SK-N-SH (cell line): ENCODE measurements around the gene KANSL2. TPM values are rescaled to one million over a fixed set of nuclear protein-coding genes. Genes with fewer than 3 reads are reported as not detected.

Experiments used
- CTCF ChIA-PET: fragments of 300-600, 350-600 bp; formaldehyde crosslinking; extraction: SDS; loops from one replicate; lab custom pipeline; 2021; lab: Yijun Ruan, JAX
- POLR2A ChIA-PET: fragments of 350-600 bp; sonication (Branson Sonifier 250); formaldehyde crosslinking; extraction: SDS; loops from one replicate; lab custom pipeline; 2020; ENCODE audit warnings: antibody characterized with exemption, inconsistent platforms; lab: Yijun Ruan, JAX
- DNase-seq: peaks from one replicate; pipeline ENCODE4 v3.0.0; 2012
- H2AFZ ChIP-seq: fragments of 200-600 bp; sonication (generic); 2 replicates; pipeline ENCODE4 v1.8.1; 2016; ENCODE audit warnings: antibody characterized with exemption, mild to moderate bottlenecking, low read depth
- H3F3A ChIP-seq: fragments of 200-600 bp; sonication (generic); replicated peaks from 2 replicates; pipeline ENCODE3; 2016; ENCODE audit warnings: antibody characterized with exemption, mild to moderate bottlenecking; ENCODE audit not compliant: insufficient read depth
- H3K27ac ChIP-seq, 2 experiments: fragments of 200-500 bp in 1 of 2; fragments of 200-600 bp in 1 of 2; sonication (Bioruptor generic) in 1 of 2; sonication (generic), shearing (Covaris generic) in 1 of 2; 2 replicates each; pipeline versions ENCODE4 v1.5.1 to v1.6.1; 2014 to 2016; ENCODE audit warnings: low read depth in 2 of 2, inconsistent platforms in 1 of 2, low read length in 1 of 2, mild to moderate bottlenecking in 1 of 2, mixed read lengths in 1 of 2
- H3K27me3 ChIP-seq: fragments of 200-600 bp; sonication (generic), shearing (Covaris generic); 2 replicates; pipeline ENCODE4 v1.6.1; 2016; ENCODE audit warnings: mixed run types; ENCODE audit not compliant: insufficient read depth
- H3K36me3 ChIP-seq, 2 experiments: fragments of 200-500 bp in 1 of 2; fragments of 200-600 bp in 1 of 2; sonication (Bioruptor generic) in 1 of 2; sonication (generic) in 1 of 2; replicated peaks in 1 of 2; 2 replicates each; pipeline versions ENCODE3 to v1.5.1; 2014 to 2016; ENCODE audit warnings: low read length in 1 of 2, mild to moderate bottlenecking in 1 of 2; ENCODE audit not compliant: insufficient read depth in 2 of 2, control insufficient read depth in 1 of 2
- H3K4me1 ChIP-seq, 2 experiments: fragments of 200-500 bp in 1 of 2; fragments of 200-600 bp in 1 of 2; sonication (Bioruptor generic) in 1 of 2; sonication (generic), shearing (Covaris generic) in 1 of 2; 2 replicates each; pipeline versions ENCODE4 v1.5.1 to v1.6.1; 2014 to 2016; ENCODE audit warnings: low read depth in 1 of 2, low read length in 1 of 2, mixed run types in 1 of 2; ENCODE audit not compliant: insufficient read depth in 2 of 2, control insufficient read depth in 1 of 2
- H3K4me2 ChIP-seq: fragments of 200-600 bp; sonication (generic), shearing (Covaris generic); 2 replicates; pipeline ENCODE4 v1.6.1; 2017; ENCODE audit warnings: mixed run types
- H3K4me3 ChIP-seq, 2 experiments: fragments of 200-500 bp in 1 of 2; fragments of 200-600 bp in 1 of 2; sonication (Bioruptor generic) in 1 of 2; sonication (generic), shearing (Covaris generic) in 1 of 2; 2 replicates each; pipeline versions ENCODE4 v1.5.1 to v1.8.1; 2014 to 2016; ENCODE audit warnings: low read depth in 2 of 2, inconsistent platforms in 1 of 2, low read length in 1 of 2, mild to moderate bottlenecking in 1 of 2, mixed read lengths in 1 of 2, moderate library complexity in 1 of 2
- H3K79me2 ChIP-seq: fragments of 200-600 bp; sonication (generic); 2 replicates; pipeline ENCODE4 v1.8.1; 2017; ENCODE audit warnings: mild to moderate bottlenecking; ENCODE audit not compliant: insufficient read depth
- H3K9ac ChIP-seq: fragments of 200-600 bp; sonication (generic); 2 replicates; pipeline ENCODE4 v1.6.1; 2017; ENCODE audit warnings: mixed run types
- H3K9me2 ChIP-seq: fragments of 200-600 bp; sonication (generic); 2 replicates; pipeline ENCODE4 v1.6.1; 2017; ENCODE audit warnings: mixed run types
- H3K9me3 ChIP-seq: fragments of 200-600 bp; sonication (generic); 2 replicates; pipeline ENCODE4 v1.6.1; 2017; ENCODE audit warnings: mixed run types, mild to moderate bottlenecking, moderate library complexity
- H4K20me1 ChIP-seq: fragments of 200-600 bp; sonication (generic); 2 replicates; pipeline ENCODE4 v1.6.1; 2017; ENCODE audit warnings: mild to moderate bottlenecking, mixed run types; ENCODE audit not compliant: insufficient read depth
- CHD2 ChIP-seq: fragments of 150-350 bp; IDR thresholded peaks from 2 replicates; pipeline ENCODE4 v1.6.1; 2018; ENCODE audit warnings: low read length; ENCODE audit not compliant: partially characterized antibody
- EP300 ChIP-seq, 2 experiments: IDR thresholded peaks; 2 replicates each; pipeline versions ENCODE4 v1.4.0 to v1.6.1; 2012; ENCODE audit warnings: borderline replicate concordance in 1 of 2, low read depth in 1 of 2, low read length in 1 of 2
- EZH2phosphoT487 ChIP-seq: fragments of 200-600 bp; sonication (generic); IDR thresholded peaks from 2 replicates; pipeline ENCODE4 v1.6.1; 2017; ENCODE audit warnings: low read depth, mixed run types, mild to moderate bottlenecking, antibody characterized with exemption, moderate library complexity, borderline replicate concordance
- FOSL2 ChIP-seq: IDR thresholded peaks from 2 replicates; pipeline ENCODE4 v1.4.0; 2012; ENCODE audit warnings: low read depth, mild to moderate bottlenecking, moderate library complexity, borderline replicate concordance
- JUND ChIP-seq: IDR thresholded peaks from 2 replicates; pipeline ENCODE4 v1.4.0; 2012
- MEF2A ChIP-seq: IDR thresholded peaks from 2 replicates; pipeline ENCODE4 v1.4.0; 2012; ENCODE audit warnings: low read depth, borderline replicate concordance
- MXI1 ChIP-seq: IDR thresholded peaks from 2 replicates; pipeline ENCODE4 v1.6.1; 2012; ENCODE audit warnings: mild to moderate bottlenecking, low read depth, low read length, improper control_type of control experiment
- RCOR1 ChIP-seq: fragments of 150-350 bp; IDR thresholded peaks from 2 replicates; pipeline ENCODE4 v1.6.1; 2017; ENCODE audit warnings: antibody characterized with exemption, low read length
- RFX5 ChIP-seq: IDR thresholded peaks from 2 replicates; pipeline ENCODE4 v1.6.1; 2012; ENCODE audit warnings: mild to moderate bottlenecking, improper control_type of control experiment, low read length
- RXRA ChIP-seq: IDR thresholded peaks from 2 replicates; pipeline ENCODE4 v1.4.0; 2012; ENCODE audit warnings: low read depth, mild to moderate bottlenecking, borderline replicate concordance
- SIN3A ChIP-seq: IDR thresholded peaks from 2 replicates; pipeline ENCODE4 v1.6.1; 2012; ENCODE audit warnings: low read depth, mild to moderate bottlenecking, low read length, moderate library complexity, borderline replicate concordance
- TAF1 ChIP-seq: IDR thresholded peaks from 2 replicates; pipeline ENCODE4 v1.6.1; 2012; ENCODE audit warnings: low read depth, mild to moderate bottlenecking, low read length, moderate library complexity, borderline replicate concordance
- TEAD4 ChIP-seq: IDR thresholded peaks from 2 replicates; pipeline ENCODE4 v1.4.0; 2012; ENCODE audit warnings: mild to moderate bottlenecking, borderline replicate concordance; ENCODE audit not compliant: insufficient read depth
- YY1 ChIP-seq: IDR thresholded peaks from 2 replicates; pipeline ENCODE4 v1.4.0; 2012; ENCODE audit warnings: low read depth, mild to moderate bottlenecking
- ZBTB33 ChIP-seq: IDR thresholded peaks from 2 replicates; pipeline ENCODE4 v1.4.0; 2012; ENCODE audit warnings: low read depth, borderline replicate concordance
- WGBS: methylation state at CpG from one replicate; pipeline ENCODE4 v1.1.6; 2017; ENCODE audit warnings: low lambda C conversion rate; 5-methylcytosine and 5-hydroxymethylcytosine counted together
- polyA plus RNA-seq, 3 experiments: library from polyadenylated mRNA; depleted of rRNA; stranded (reverse); fragments of >200 nt; gene quantifications; 2 replicates each; pipeline ENCODE4 v1.2.3, GENCODE V29; 2012
- TF ChIP-seq, protein P1 (sequence below): fragments of 200-600 bp; sonication (generic); IDR thresholded peaks from 2 replicates; pipeline ENCODE4 v1.6.1; 2017; ENCODE audit warnings: antibody characterized with exemption, mild to moderate bottlenecking, moderate library complexity
- TF ChIP-seq, protein P2 (sequence below): fragments of 150-350 bp; IDR thresholded peaks from 2 replicates; pipeline ENCODE4 v1.6.1; 2016; ENCODE audit warnings: mild to moderate bottlenecking, low read depth, low read length
- TF ChIP-seq, protein P3 (sequence below): IDR thresholded peaks from 2 replicates; pipeline ENCODE4; 2012
- TF ChIP-seq, protein P4 (sequence below): IDR thresholded peaks from 2 replicates; pipeline ENCODE4 v1.4.0; 2012; ENCODE audit warnings: low read depth

KANSL2 gene
- polyA plus RNA-seq, 1 of the 3 experiments (the other 2 are of a cell fraction): 32.8 TPM

DNA sequence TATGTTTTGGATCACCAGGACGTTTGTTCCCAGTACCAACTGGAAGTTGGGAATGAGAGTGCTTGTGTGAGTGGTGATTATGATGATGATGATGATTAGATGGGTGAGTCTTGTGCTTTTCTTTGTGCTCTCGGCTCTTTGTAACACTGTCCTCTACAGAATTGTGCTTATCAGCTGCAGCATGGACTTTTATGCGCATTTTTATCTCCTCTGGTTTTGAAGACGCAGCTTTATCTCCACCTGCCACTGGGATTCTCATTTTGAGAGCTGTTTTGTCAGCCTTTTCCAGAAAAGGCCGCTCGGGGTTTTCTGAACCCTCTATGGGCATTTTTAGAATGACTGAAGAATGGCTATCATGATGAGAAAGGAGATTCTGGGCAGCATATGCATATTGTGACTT lies 11.5 kb upstream of the KANSL2 start (continued):
- TF ChIP-seq, protein P1, sequence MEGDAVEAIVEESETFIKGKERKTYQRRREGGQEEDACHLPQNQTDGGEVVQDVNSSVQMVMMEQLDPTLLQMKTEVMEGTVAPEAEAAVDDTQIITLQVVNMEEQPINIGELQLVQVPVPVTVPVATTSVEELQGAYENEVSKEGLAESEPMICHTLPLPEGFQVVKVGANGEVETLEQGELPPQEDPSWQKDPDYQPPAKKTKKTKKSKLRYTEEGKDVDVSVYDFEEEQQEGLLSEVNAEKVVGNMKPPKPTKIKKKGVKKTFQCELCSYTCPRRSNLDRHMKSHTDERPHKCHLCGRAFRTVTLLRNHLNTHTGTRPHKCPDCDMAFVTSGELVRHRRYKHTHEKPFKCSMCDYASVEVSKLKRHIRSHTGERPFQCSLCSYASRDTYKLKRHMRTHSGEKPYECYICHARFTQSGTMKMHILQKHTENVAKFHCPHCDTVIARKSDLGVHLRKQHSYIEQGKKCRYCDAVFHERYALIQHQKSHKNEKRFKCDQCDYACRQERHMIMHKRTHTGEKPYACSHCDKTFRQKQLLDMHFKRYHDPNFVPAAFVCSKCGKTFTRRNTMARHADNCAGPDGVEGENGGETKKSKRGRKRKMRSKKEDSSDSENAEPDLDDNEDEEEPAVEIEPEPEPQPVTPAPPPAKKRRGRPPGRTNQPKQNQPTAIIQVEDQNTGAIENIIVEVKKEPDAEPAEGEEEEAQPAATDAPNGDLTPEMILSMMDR: no peak
- TF ChIP-seq, all 33 proteins: peak for 0

- WGBS: 85% methylated on average over 2 of the region's 2 CpGs
- no peak for DNase-seq
- H3K9me2 ChIP-seq: no peaks in the 10 kb centered on the region
- H3K36me3 ChIP-seq: peaks cover 69 to 82% of the 10 kb centered on the region in 2 experiments
- H4K20me1 ChIP-seq: peaks cover 11% of the 10 kb centered on the region
- peaks cover 33% of the 10 kb centered on the region for H3F3A ChIP-seq
- H3K4me1 ChIP-seq: no peaks in the 10 kb centered on the region
- no peak overlapping the region for H3K4me2 ChIP-seq
- no peak overlapping the region for H3K4me3 ChIP-seq
- H3K79me2 ChIP-seq: peaks cover 54% of the 10 kb centered on the region
- H2AFZ ChIP-seq: no peak overlapping the region
- CTCF ChIA-PET: interaction anchor here (1.3 kb wide), 1 partner anchor 61 kb away, joined by 3 read pairs; no protein-coding TSS in a partner anchor
- H3K9ac ChIP-seq: no peak overlapping the region
- H3K9me3 ChIP-seq: no peaks in the 10 kb centered on the region
- POLR2A ChIA-PET: interaction anchor here (1.6 kb wide), 1 partner anchor 10 kb away, joined by 4 read pairs; the partner anchor contains the start of gene KANSL2
- no peaks in the 10 kb centered on the region for H3K27me3 ChIP-seq
- TF ChIP-seq, protein P2, sequence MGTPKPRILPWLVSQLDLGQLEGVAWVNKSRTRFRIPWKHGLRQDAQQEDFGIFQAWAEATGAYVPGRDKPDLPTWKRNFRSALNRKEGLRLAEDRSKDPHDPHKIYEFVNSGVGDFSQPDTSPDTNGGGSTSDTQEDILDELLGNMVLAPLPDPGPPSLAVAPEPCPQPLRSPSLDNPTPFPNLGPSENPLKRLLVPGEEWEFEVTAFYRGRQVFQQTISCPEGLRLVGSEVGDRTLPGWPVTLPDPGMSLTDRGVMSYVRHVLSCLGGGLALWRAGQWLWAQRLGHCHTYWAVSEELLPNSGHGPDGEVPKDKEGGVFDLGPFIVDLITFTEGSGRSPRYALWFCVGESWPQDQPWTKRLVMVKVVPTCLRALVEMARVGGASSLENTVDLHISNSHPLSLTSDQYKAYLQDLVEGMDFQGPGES: no peak
- no peak for TF ChIP-seq YY1
- TF ChIP-seq EP300 (IDR thresholded peaks at IDR 0.05; ENCODE audit: borderline replicate concordance in 1 of 2, low read depth in 1 of 2, low read length in 1 of 2): no peak
- no peak for TF ChIP-seq RFX5
- TF ChIP-seq MXI1: no peak
- no peak for TF ChIP-seq SIN3A
- TF ChIP-seq MEF2A: no peak
- TF ChIP-seq EZH2phosphoT487: no peak
- TF ChIP-seq, protein P3, sequence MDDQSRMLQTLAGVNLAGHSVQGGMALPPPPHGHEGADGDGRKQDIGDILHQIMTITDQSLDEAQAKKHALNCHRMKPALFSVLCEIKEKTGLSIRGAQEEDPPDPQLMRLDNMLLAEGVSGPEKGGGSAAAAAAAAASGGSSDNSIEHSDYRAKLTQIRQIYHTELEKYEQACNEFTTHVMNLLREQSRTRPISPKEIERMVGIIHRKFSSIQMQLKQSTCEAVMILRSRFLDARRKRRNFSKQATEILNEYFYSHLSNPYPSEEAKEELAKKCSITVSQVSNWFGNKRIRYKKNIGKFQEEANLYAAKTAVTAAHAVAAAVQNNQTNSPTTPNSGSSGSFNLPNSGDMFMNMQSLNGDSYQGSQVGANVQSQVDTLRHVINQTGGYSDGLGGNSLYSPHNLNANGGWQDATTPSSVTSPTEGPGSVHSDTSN: no peak
- TF ChIP-seq FOSL2: no peak
- TF ChIP-seq RXRA: no peak
- TF ChIP-seq, protein P4, sequence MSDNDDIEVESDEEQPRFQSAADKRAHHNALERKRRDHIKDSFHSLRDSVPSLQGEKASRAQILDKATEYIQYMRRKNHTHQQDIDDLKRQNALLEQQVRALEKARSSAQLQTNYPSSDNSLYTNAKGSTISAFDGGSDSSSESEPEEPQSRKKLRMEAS: no peak
- no peak for TF ChIP-seq TAF1
- no peak for TF ChIP-seq CHD2
- TF ChIP-seq JUND: no peak
- no peak for TF ChIP-seq RCOR1
- no peak for TF ChIP-seq ZBTB33
- no peak for TF ChIP-seq TEAD4
- TF ChIP-seq, all 33 proteins: peak for 0
- H3K27ac ChIP-seq: no peak overlapping the region
Observed at GRCh38 chr12:48691826-48692487, 9.9 kb upstream of the KANSL2 start.
